Astrocyte (in vitro differentiated cells and primary cell): Measurements from ENCODE around the gene COL3A1.

Source experiments
- EZH2 ChIP-seq: IDR thresholded peaks from 2 replicates; pipeline ENCODE4 v1.6.1; 2012; ENCODE audit warnings: mild to moderate bottlenecking, low read length, inconsistent platforms; ENCODE audit not compliant: insufficient read depth
- TF ChIP-seq, protein P1 (sequence below): IDR thresholded peaks from 2 replicates; pipeline ENCODE4 v1.5.1; 2011; ENCODE audit warnings: low read depth, mild to moderate bottlenecking, inconsistent platforms, low read length, moderate library complexity; ENCODE audit not compliant: insufficient read depth

DNA sequence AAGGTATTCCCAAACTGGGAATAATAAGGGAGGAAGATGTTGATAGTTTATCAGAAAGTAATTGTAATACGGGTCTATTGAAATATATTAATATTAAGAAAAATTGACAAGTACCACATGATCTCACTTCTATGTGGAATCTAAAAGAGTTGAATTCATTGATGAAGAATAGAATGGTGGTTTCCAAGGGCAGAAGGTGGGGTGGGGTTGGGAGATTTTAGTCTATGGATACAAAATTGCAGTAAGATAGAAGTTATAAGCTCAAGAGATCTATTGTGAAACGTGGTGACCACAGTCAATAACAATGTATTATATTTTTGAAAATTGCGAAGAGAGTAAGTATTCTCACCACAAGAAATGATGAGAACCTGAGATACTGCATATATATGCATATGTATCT is 38.9 kb downstream of the COL3A1 start:
- TF ChIP-seq, protein P1, sequence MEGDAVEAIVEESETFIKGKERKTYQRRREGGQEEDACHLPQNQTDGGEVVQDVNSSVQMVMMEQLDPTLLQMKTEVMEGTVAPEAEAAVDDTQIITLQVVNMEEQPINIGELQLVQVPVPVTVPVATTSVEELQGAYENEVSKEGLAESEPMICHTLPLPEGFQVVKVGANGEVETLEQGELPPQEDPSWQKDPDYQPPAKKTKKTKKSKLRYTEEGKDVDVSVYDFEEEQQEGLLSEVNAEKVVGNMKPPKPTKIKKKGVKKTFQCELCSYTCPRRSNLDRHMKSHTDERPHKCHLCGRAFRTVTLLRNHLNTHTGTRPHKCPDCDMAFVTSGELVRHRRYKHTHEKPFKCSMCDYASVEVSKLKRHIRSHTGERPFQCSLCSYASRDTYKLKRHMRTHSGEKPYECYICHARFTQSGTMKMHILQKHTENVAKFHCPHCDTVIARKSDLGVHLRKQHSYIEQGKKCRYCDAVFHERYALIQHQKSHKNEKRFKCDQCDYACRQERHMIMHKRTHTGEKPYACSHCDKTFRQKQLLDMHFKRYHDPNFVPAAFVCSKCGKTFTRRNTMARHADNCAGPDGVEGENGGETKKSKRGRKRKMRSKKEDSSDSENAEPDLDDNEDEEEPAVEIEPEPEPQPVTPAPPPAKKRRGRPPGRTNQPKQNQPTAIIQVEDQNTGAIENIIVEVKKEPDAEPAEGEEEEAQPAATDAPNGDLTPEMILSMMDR: no peak
- TF ChIP-seq EZH2: no peak
